HEK293T (cell line): ENCODE results near the gene MEF2A.

Experiments used
- CTCF ChIA-PET: fragments of 350-600 bp; formaldehyde crosslinking; extraction: SDS; loops from one replicate; lab custom pipeline; 2021; ENCODE audit warnings: antibody characterized with exemption, inconsistent platforms; lab: Yijun Ruan, JAX
- POLR2A ChIA-PET: fragments of 350-600 bp; formaldehyde crosslinking; extraction: SDS; loops from one replicate; lab custom pipeline; 2020; ENCODE audit warnings: antibody characterized with exemption, inconsistent platforms; lab: Yijun Ruan, JAX
- DNase-seq: peaks from one replicate; pipeline ENCODE4 v3.0.0; 2012; ENCODE audit warnings: mixed read lengths; ENCODE audit errors: extremely low spot score
- ARNT ChIP-seq: fragments of 450-650 bp; IDR thresholded peaks from 2 replicates; pipeline ENCODE4 v1.6.1; 2017; ENCODE audit warnings: mild to moderate bottlenecking
- BHLHE40 ChIP-seq: fragments of 450-650 bp; IDR thresholded peaks from 2 replicates; pipeline ENCODE4 v1.6.1; 2016; ENCODE audit warnings: mild to moderate bottlenecking, moderate library complexity, borderline replicate concordance
- CTBP1 ChIP-seq: fragments of 450-650 bp; IDR thresholded peaks from 2 replicates; pipeline ENCODE4 v1.6.1; 2016; ENCODE audit warnings: borderline replicate concordance
- ELF4 ChIP-seq: fragments of 450-650 bp; IDR thresholded peaks from 2 replicates; pipeline ENCODE4 v1.6.1; 2017; ENCODE audit warnings: antibody characterized with exemption
- FOXA1 ChIP-seq: fragments of 450-650 bp; IDR thresholded peaks from 2 replicates; pipeline ENCODE4 v1.6.1; 2016; ENCODE audit warnings: mild to moderate bottlenecking
- FOXK2 ChIP-seq: fragments of 450-650 bp; IDR thresholded peaks from 2 replicates; pipeline ENCODE4 v1.6.1; 2016; ENCODE audit warnings: mild to moderate bottlenecking
- FOXM1 ChIP-seq: fragments of 450-650 bp; IDR thresholded peaks from 2 replicates; pipeline ENCODE4 v1.6.1; 2017; ENCODE audit warnings: mild to moderate bottlenecking, borderline replicate concordance
- HDGF ChIP-seq: fragments of 450-650 bp; IDR thresholded peaks from 2 replicates; pipeline ENCODE4 v1.6.1; 2017; ENCODE audit warnings: antibody characterized with exemption, borderline replicate concordance
- L3MBTL2 ChIP-seq: fragments of 450-650 bp; conservative IDR thresholded peaks from 2 replicates; pipeline ENCODE4 v1.6.1; 2016; ENCODE audit warnings: mild to moderate bottlenecking
- LEF1 ChIP-seq: fragments of 450-650 bp; IDR thresholded peaks from 2 replicates; pipeline ENCODE4 v1.6.1; 2017; ENCODE audit warnings: mild to moderate bottlenecking, borderline replicate concordance
- NFRKB ChIP-seq: fragments of 450-650 bp; IDR thresholded peaks from 2 replicates; pipeline ENCODE4 v1.6.1; 2016; ENCODE audit warnings: mild to moderate bottlenecking, moderate library complexity
- SP1 ChIP-seq: fragments of 450-650 bp; IDR thresholded peaks from 2 replicates; pipeline ENCODE4 v1.6.1; 2017
- SUZ12 ChIP-seq: fragments of 450-650 bp; IDR thresholded peaks from 2 replicates; pipeline ENCODE4 v1.6.1; 2016; ENCODE audit warnings: mild to moderate bottlenecking
- TARDBP ChIP-seq: fragments of 450-650 bp; IDR thresholded peaks from 2 replicates; pipeline ENCODE4 v1.6.1; 2016
- ZNF384 ChIP-seq: fragments of 450-650 bp; IDR thresholded peaks from 2 replicates; pipeline ENCODE4 v1.6.1; 2016
- TF ChIP-seq, protein P1 (sequence below): fragments of 450-650 bp; IDR thresholded peaks from 2 replicates; pipeline ENCODE4 v1.6.1; 2016

Gene MEF2A

GRCh38 chr15:99536422-99537040 lies 29.3 kb upstream of the MEF2A start:
- CTCF ChIA-PET = no interaction called here
- DNase-seq = no peak
- POLR2A ChIA-PET = no interaction called here
- TF ChIP-seq FOXM1 (no peak), ELF4 (no peak), FOXK2 (no peak), FOXA1 (no peak), TARDBP (no peak), ARNT (no peak), SP1 (no peak), L3MBTL2 (no peak), ZNF384 (no peak)

DNA sequence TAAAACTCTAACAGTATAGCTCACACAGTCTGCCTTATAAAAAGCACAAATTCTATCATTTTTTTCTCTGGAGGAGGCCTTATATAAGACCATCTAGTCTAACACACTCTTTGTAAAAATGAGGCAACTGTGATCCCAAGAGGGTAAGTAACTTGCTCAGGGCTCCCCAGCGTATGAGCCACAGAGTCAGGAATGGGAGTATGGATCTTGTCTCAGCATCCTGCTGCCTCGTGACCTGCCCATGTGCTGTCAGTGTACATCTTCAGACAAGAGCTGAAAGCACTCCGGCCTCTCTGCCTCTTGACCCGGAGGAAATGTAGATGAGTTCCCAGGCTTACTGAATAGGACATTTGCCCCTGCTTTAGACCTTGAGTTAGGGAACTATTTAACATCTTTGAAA lies 28.4 kb upstream of the MEF2A start:
- ChIA-PET POLR2A (no interaction called here), CTCF (no interaction called here)
- no peak for DNase-seq
- TF ChIP-seq SP1 = no peak
- TF ChIP-seq BHLHE40 = no peak
- TF ChIP-seq CTBP1 = no peak
- no peak for TF ChIP-seq SUZ12
- TF ChIP-seq NFRKB = no peak
- TF ChIP-seq FOXM1 = no peak
- TF ChIP-seq, protein P1, sequence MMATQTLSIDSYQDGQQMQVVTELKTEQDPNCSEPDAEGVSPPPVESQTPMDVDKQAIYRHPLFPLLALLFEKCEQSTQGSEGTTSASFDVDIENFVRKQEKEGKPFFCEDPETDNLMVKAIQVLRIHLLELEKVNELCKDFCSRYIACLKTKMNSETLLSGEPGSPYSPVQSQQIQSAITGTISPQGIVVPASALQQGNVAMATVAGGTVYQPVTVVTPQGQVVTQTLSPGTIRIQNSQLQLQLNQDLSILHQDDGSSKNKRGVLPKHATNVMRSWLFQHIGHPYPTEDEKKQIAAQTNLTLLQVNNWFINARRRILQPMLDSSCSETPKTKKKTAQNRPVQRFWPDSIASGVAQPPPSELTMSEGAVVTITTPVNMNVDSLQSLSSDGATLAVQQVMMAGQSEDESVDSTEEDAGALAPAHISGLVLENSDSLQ = no peak
- no peak for TF ChIP-seq L3MBTL2
- no peak for TF ChIP-seq ZNF384
- no peak for TF ChIP-seq HDGF
- TF ChIP-seq ARNT = no peak
- TF ChIP-seq FOXK2 = no peak

DNA sequence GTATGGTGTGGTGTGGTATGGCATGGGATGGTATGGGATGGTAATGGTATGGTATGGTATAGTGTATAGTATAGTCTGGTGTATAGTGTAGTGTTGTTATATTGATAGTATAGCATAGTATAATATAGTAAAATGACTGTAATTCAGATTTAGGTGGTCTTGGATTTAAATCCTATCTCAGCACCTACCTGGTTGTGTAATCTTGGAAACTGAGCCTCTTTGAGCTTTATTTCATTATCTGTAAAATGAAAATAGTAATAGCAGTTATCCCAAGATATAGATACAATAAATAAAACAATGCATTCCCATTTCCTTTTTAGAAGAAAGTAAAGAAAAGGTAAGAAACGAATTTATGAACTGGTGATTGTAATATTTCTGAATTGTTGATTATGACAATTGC lies 27.5 kb upstream of the MEF2A start:
- DNase-seq = no peak
- POLR2A ChIA-PET = no interaction called here
- CTCF ChIA-PET = no interaction called here
- no peak for TF ChIP-seq SUZ12

DNA sequence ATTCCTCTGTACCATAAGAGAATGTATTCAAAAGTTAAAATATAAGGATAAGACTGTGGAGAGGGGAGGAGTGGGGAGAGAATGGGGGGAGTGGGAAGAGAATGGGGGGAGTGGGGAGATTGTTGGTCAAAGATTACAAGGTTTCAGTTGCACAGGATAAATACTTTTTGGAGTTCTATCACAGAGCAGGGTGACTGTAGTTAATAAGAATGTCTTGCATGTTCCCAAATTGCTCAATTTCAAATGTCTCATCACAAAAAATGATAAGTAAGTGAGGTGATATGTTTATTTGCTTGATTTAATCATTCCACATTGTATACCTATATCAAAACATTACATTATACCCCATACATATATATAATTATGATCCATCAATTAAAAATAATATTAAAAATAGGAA lies 23.0 kb upstream of the MEF2A start:
- ChIA-PET POLR2A (no interaction called here), CTCF (no interaction called here)
- DNase-seq = no peak
- no peak for TF ChIP-seq NFRKB
- TF ChIP-seq ZNF384 = no peak
- TF ChIP-seq L3MBTL2 = no peak
- TF ChIP-seq ARNT = no peak
- TF ChIP-seq, protein P1 = no peak
- no peak for TF ChIP-seq SUZ12
- no peak for TF ChIP-seq FOXM1
- no peak for TF ChIP-seq ELF4
- TF ChIP-seq TARDBP = no peak
- no peak for TF ChIP-seq BHLHE40
- no peak for TF ChIP-seq FOXK2
- no peak for TF ChIP-seq CTBP1
- TF ChIP-seq SP1 = no peak
- TF ChIP-seq LEF1 = no peak
- no peak for TF ChIP-seq FOXA1

GRCh38 chr15:99545605-99546004 lies 20.2 kb upstream of the MEF2A start:
- ChIA-PET POLR2A (interaction anchor here (1.3 kb wide), 1 partner anchor 21 kb away, joined by 5 read pairs; the partner anchor contains the start of gene MEF2A), CTCF (no interaction called here)
- DNase-seq = no peak
- no peak for TF ChIP-seq BHLHE40
- TF ChIP-seq FOXK2 = no peak
- TF ChIP-seq HDGF = no peak
- no peak for TF ChIP-seq ELF4
- TF ChIP-seq FOXA1 = no peak
- no peak for TF ChIP-seq ARNT
- TF ChIP-seq TARDBP = no peak

- POLR2A ChIA-PET = interaction anchor here (1.3 kb wide), 1 partner anchor 20 kb away, joined by 5 read pairs; the partner anchor contains the start of gene MEF2A
- CTCF ChIA-PET = interaction anchor here (0.7 kb wide), 1 partner anchor 206 kb away, joined by 3 read pairs; no protein-coding TSS in a partner anchor
- no peak for DNase-seq
- no peak for TF ChIP-seq TARDBP
- TF ChIP-seq CTBP1 = no peak
- no peak for TF ChIP-seq FOXK2
- no peak for TF ChIP-seq ZNF384
- no peak for TF ChIP-seq FOXA1
- no peak for TF ChIP-seq L3MBTL2
Observed at GRCh38 chr15:99546441-99547100, 19.2 kb upstream of the MEF2A start.

GRCh38 chr15:99547517-99547916 lies 18.3 kb upstream of the MEF2A start:
- no peak for DNase-seq
- TF ChIP-seq FOXM1 (no peak), FOXA1 (no peak), FOXK2 (no peak), CTBP1 (no peak), L3MBTL2 (no peak), HDGF (no peak), LEF1 (no peak), SUZ12 (no peak), ARNT (no peak), BHLHE40 (no peak), ZNF384 (no peak), SP1 (no peak)
- TF ChIP-seq, protein P1 = no peak
- ChIA-PET CTCF (interaction anchor here (0.7 to 0.8 kb wide), 2 partner anchors 10 to 205 kb away, joined by 3 read pairs; no protein-coding TSS in a partner anchor), POLR2A (no interaction called here)
